C4-2B (cell line): ENCODE measurements around the gene INTS6.

Experiments
- CTCF ChIP-seq: fragments of 450-650 bp; conservative IDR thresholded peaks from 2 replicates; pipeline ENCODE4 v1.5.1; 2017; ENCODE audit warnings: mild to moderate bottlenecking
- ZFX ChIP-seq: fragments of 450-650 bp; IDR thresholded peaks from 2 replicates; pipeline ENCODE4 v1.6.1; 2017

- TF ChIP-seq CTCF (no peak), ZFX (no peak)
Measured at GRCh38 chr13:51330791-51331190, 122.0 kb downstream of the INTS6 start.
